Hematopoietic multipotent progenitor cell treated with erythropoietin and hydrocortisone succinate and interleukin-3 and kit ligand, for 15 days (in vitro differentiated cells): Measurements from ENCODE around the gene HES3.
"Not testable (repeated sequence)": the region's sequence is repeated elsewhere in the genome, so short reads cannot be mapped to it uniquely, and the experiment has no call there.

ENCODE experiments used
- DNase-seq: peaks from one replicate; pipeline ENCODE4 v3.0.0-alpha.2; 2015; ENCODE audit warnings: low spot score

Gene HES3

GRCh38 chr1:6219641-6220040, 24.3 kb upstream of the HES3 start:
- DNase-seq, result not testable (repeated sequence)

DNA sequence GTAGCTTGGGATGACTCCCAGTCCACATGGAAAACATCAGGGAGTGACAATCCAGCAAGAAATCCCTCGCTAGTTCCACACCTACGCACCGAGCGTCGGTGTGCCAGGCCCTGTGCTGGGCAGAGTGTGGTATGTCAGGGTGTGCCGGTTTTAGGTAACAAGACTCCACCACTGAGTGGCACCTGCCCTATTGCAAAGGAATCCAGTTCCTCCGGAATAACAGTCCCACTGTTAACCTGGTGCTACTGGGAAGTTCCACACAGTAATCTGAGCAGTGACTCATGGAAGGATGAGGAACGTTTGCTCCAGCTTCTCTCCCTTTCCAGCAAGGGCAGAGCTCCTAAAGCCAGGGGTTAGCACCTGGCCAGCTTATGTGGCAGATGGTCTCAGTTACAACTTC, 23.7 kb upstream of the HES3 start:
- DNase-seq, result no peak

GRCh38 chr1:6221210-6221784, 22.7 kb upstream of the HES3 start:
- DNase-seq, result no peak

GRCh38 chr1:6222636-6223035, 21.3 kb upstream of the HES3 start:
- no peak for DNase-seq

DNA sequence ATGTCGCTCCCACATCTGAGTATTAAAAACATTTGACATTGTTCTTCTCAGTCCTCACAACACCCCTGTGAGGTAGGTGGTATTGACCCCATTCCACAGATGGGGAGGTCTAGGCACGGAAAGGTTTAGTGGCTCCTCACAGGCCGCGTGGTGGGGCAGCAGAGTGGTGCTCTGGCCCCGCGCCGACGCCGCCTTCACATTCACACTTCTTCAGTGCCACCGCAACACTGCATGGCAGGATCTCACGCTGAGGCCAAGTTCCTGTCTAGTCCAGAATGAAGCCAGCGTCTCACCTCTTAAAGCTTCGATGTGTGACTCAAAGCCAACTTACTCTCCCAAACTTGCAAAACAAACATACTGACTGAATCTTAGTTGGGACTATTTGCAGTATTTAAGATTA, 20.4 kb upstream of the HES3 start:
- DNase-seq, result no peak

GRCh38 chr1:6224718-6225117, 19.3 kb upstream of the HES3 start:
- DNase-seq, result no peak

DNA sequence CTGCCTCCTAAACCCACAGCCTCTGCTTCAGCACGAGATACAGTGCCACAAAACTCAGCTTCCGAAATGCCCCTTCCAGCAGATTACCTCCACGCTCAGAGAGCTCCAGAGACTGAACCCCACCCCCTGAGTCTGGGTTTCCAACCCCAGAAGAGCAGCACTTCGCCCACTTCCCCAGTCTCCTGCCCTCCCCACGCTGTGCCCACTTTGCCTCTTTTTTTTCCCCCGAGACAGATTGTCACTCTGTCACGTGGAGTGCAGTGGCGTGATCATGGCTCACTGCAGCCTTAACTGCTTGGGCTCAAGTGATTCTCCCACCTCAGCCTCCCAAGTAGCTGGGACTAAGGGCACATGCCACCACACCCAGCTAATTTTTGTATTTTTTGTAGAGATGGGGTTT, 18.3 kb upstream of the HES3 start:
- no peak for DNase-seq

DNA sequence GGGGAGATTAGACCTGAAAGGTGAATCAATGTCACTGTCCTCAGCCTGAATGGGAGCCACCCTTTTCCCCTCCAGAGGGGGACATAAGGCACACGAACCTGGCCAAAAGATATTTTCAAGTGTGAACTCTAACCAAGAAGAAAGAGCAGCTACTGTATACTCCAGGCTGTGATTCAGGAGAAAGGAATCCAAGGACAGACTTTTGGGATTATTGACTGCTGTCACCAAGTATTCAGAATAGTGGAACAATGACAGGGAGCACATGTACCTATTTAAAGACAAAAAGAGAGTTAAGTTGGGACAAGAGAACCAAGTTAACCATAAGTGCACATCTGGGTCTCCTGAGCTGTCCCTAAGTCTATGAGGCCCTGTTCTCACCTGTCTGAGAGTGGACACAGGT, 10.6 kb upstream of the HES3 start:
- DNase-seq, result no peak

DNA sequence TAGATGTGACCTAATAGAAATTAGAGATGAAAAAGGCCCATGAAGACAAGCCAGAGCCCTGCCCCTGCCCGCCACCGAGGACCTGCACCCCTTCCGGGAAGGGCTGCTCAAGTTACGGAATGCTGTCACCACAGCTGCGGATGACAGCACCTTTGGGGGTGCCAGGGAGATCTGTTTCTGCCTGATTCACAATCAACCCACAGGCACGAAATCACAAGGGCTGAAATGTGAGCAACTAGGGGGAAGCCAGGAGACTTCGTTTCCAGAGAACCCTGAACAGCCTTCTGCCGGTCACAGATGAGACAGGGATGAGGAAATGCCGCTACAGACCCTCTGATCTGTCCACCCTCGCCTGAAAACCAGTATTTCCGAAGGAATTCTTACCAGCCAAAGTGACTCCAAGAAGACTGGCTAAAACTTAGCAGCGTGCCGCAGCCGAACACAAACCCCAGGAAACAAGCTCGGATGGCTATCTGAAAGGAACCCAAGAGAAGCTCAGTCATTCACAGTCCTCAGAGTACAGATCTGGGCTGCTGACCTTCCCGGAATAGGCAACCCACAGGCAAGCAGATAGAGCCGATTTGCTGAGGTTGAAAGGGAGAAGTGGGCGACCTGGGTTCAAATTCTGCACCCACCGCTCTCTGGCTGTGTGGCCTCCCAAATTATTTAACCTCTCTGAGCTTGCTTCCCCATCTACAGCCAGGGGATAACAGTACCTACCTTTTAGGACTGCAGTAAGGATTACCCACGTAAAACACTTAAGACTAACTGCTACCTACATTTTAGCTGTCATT, 9.3 kb upstream of the HES3 start:
- no peak for DNase-seq

GRCh38 chr1:6235296-6235677, 8.7 kb upstream of the HES3 start:
- DNase-seq, result peak; percentile 28

- no peak for DNase-seq
Measured at GRCh38 chr1:6237093-6237492, 6.9 kb upstream of the HES3 start.

GRCh38 chr1:6239213-6239752, 4.7 kb upstream of the HES3 start:
- DNase-seq, result no peak

GRCh38 chr1:6239950-6240768, 3.8 kb upstream of the HES3 start:
- DNase-seq, result no peak

DNA sequence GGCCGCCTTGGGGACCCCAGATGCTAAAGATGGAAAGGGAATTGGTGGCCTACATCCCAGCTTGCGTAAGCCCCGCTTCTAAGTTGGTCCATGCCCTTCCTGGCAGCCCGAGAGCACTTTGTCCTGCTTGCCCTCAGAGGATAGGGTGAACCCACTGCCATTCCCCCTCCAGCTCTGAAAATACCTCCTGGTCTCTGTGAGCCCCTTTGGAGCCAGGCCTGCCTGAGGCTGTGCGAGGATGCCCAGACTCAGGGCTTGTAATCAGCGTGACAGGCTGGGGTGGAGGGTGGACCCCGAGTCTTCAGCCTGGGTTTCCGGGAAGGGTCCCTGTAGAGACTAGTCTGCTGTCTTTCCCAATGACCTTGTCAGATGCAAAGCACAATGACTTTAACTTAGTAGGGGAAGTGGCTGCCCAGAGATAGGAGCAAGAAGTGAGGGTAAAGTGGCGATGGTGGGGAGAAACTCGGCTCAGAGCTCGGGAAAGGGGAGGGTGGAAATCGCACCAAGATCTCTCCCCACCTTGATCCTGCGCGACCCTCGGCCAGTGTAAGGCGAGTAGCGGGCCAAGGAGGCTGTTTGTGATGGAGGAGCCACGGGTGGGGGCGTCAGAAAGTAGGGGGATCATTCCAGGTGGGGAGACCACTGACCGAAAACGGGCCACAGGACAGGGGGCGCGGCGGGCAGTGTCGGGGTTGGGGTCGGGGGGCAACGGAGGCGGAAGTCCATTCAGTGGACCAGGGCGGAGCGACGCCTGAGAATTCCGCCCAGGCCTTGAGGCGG, 2.7 kb upstream of the HES3 start:
- DNase-seq, result no peak

DNA sequence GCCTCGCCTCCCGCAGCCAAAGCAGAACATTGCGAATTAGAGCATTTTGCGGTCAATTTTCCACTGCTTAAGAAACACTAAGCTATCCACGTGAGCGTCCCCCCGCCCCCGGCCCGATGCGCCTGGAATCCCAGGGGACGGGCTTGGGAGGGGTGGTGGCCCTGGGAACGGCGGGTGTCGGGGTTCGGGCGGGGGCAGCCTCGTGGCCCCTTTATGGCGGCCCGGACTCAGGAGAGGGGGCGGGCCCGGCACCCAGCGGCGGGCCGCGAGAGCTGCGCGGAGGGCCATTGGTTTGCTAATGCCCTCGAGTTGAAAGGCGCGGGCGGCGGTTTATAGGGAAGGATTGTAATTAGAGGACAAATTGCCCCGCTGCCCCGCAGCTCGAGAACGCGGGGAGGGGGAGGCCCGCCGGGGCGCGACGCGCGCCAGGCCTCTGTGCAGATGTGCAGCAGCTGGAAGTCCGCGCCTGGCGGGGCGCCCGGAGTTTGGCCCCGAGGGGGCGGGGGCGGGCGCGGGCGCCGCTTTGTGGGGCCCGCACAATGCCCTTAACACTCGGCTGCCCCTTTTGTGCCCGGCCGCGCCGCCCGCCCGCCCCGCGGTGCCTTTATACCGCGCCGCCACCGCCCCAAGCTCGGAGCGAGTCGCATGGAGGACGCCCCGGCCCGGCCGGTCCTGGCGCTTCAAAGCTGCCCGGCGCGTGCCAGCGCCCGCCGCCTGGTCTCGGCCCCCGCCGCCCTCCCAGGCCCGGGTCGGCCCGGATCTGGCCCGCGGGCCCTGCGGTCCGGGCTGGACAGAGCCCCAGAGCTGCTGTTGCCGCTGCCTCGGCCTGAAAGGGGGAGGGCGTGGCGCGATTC, 1.9 kb upstream of the HES3 start:
- no peak for DNase-seq

DNA sequence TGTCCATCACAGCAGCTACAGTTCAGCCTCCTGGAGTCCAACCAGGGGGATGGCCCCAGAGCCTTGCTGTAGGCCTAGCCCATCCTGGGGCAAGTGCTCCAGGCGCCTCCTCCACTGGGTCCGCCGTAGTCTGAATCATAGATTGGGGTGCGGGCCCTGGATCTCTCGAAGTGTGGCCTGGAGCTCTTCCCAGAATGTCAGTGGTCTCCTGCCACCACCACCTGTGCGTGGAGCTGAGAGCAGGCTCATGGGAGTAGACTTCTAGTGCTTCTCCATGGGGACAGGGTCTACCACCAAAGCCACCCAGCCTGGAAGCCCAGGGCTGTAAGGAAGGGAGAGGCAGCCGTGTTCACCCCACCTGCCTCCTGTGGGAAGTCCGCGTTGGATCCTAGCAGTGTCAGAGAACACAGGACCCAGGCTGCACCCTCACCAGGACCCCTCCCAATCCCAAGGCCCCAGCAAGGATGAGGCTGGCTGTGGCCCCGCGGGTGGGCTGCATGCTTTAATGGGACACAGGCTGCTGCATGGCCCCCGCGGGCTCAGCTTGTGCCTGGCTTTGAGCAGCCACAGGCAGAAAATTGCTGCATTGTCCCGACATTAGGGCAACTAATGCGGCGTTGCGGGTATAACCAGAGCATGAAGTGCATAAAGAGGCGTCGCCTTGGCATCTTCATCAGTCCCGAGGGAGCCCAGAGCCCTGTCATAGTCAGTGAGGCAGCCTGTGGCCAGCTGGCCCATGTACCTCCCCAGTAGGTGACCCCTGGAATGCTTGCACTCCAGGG, 735 bp upstream of the HES3 start:
- no peak for DNase-seq

GRCh38 chr1:6244401-6245049, 546 bp downstream of the HES3 start:
- DNase-seq, result no peak

- DNase-seq, result peak; percentile 75
Measured at GRCh38 chr1:6245086-6245868, 1.3 kb downstream of the HES3 start.
